ENCODE measurements around the gene PEX6. TPM values are rescaled to one million over a fixed set of nuclear protein-coding genes. Genes with fewer than 3 reads are reported as not detected.

PEX6 gene
- total and polyA plus RNA-seq, 2 of the 13 experiments (the other 11 are each of a cell fraction or from before 2014, with no cell fraction given) = 5.1 to 6.7 TPM

GRCh38 chr6:42984924-42985475, 6.0 kb upstream of the PEX6 start (continued):
- TF ChIP-seq ZNF326 (CRISPR knock-in tag; IDR thresholded peaks at IDR 0.05; ENCODE audit: borderline replicate concordance) (no peak), NFAT5 (CRISPR knock-in tag; IDR thresholded peaks at IDR 0.05) (no peak), ZNF619 (CRISPR knock-in tag; IDR thresholded peaks at IDR 0.05) (0 out of 2 replicates have a peak, but pooled peaks have one; percentile 4), LBX2 (CRISPR knock-in tag; IDR thresholded peaks at IDR 0.05; ENCODE audit: borderline replicate concordance) (no peak), ZNF782 (CRISPR knock-in tag; IDR thresholded peaks at IDR 0.05; ENCODE audit: borderline replicate concordance) (no peak), ATF7-NPFF (CRISPR knock-in tag; IDR thresholded peaks at IDR 0.05; ENCODE audit: low read depth) (no peak), GMEB1 (CRISPR knock-in tag; IDR thresholded peaks at IDR 0.05; ENCODE audit: borderline replicate concordance) (no peak), PAX8 (CRISPR knock-in tag; IDR thresholded peaks at IDR 0.05; ENCODE audit: borderline replicate concordance) (0 out of 2 replicates have a peak, but pooled peaks have one; percentile 21), KAT7 (CRISPR knock-in tag; IDR thresholded peaks at IDR 0.05; ENCODE audit: borderline replicate concordance) (no peak), HOXA7 (CRISPR knock-in tag; IDR thresholded peaks at IDR 0.05) (no peak), ZGPAT (CRISPR knock-in tag; IDR thresholded peaks at IDR 0.05) (no peak), ZNF331 (CRISPR knock-in tag; IDR thresholded peaks at IDR 0.05) (no peak), ZBTB25 (CRISPR knock-in tag; IDR thresholded peaks at IDR 0.05) (no peak), ARNTL (CRISPR knock-in tag; IDR thresholded peaks at IDR 0.05) (0 out of 2 replicates have a peak, but pooled peaks have one; percentile 38), ZNF550 (CRISPR knock-in tag; IDR thresholded peaks at IDR 0.05; ENCODE audit: borderline replicate concordance) (no peak), CREB3 (CRISPR knock-in tag; IDR thresholded peaks at IDR 0.05) (no peak), ZNF773 (CRISPR knock-in tag; IDR thresholded peaks at IDR 0.05; ENCODE audit: borderline replicate concordance) (no peak), ZBTB1 (CRISPR knock-in tag; IDR thresholded peaks at IDR 0.05; ENCODE audit: borderline replicate concordance) (no peak), POGZ (CRISPR knock-in tag; IDR thresholded peaks at IDR 0.05) (no peak)

All from HepG2 (cell line).